KMS-11 (cell line): ENCODE measurements around the gene TSNAX.

Source experiments
- H2AFZ ChIP-seq: fragments of 200-600 bp; sonication (generic); 2 replicates; pipeline ENCODE4 v1.6.1; 2016; ENCODE audit warnings: antibody characterized with exemption, mixed run types, low read depth
- H3K27ac ChIP-seq: fragments of 200-600 bp; sonication (generic); 2 replicates; pipeline ENCODE4 v1.6.1; 2016; ENCODE audit warnings: mild to moderate bottlenecking, mixed run types
- H3K27me3 ChIP-seq: fragments of 200-600 bp; sonication (generic); 2 replicates; pipeline ENCODE4 v1.6.1; 2017; ENCODE audit warnings: mild to moderate bottlenecking, low read depth, mixed run types, moderate library complexity; ENCODE audit not compliant: insufficient read depth
- H3K36me3 ChIP-seq: fragments of 200-600 bp; sonication (generic); 2 replicates; pipeline ENCODE4 v1.6.1; 2017; ENCODE audit warnings: mild to moderate bottlenecking, mixed run types; ENCODE audit not compliant: insufficient read depth
- H3K4me1 ChIP-seq: fragments of 200-600 bp; sonication (generic); 2 replicates; pipeline ENCODE4 v1.6.1; 2016; ENCODE audit warnings: mild to moderate bottlenecking, low read depth, mixed run types; ENCODE audit not compliant: poor library complexity, severe bottlenecking
- H3K4me2 ChIP-seq: fragments of 200-600 bp; sonication (generic); 2 replicates; pipeline ENCODE4 v1.7.0; 2016; ENCODE audit warnings: mild to moderate bottlenecking, mixed run types
- H3K4me3 ChIP-seq: fragments of 200-600 bp; sonication (generic); IDR thresholded peaks from 2 replicates; pipeline ENCODE4 v1.6.1; 2017; ENCODE audit warnings: low read depth, low read length, mixed read lengths; ENCODE audit not compliant: insufficient read depth
- H3K79me2 ChIP-seq: fragments of 200-600 bp; sonication (generic); 2 replicates; pipeline ENCODE4 v1.6.1; 2016; ENCODE audit warnings: low read depth, mixed run types; ENCODE audit not compliant: insufficient read depth
- H3K9ac ChIP-seq: fragments of 200-600 bp; sonication (generic); 2 replicates; pipeline ENCODE4 v1.6.1; 2016; ENCODE audit warnings: mild to moderate bottlenecking, mixed run types
- H4K20me1 ChIP-seq: fragments of 200-600 bp; sonication (generic); 2 replicates; pipeline ENCODE4 v1.6.1; 2016; ENCODE audit warnings: mild to moderate bottlenecking, mixed run types; ENCODE audit not compliant: insufficient read depth
- CTCF ChIP-seq: fragments of 200-600 bp; sonication (generic); conservative IDR thresholded peaks from 2 replicates; pipeline ENCODE4 v1.6.1; 2017; ENCODE audit warnings: low read depth, mild to moderate bottlenecking, antibody characterized with exemption, low read length, moderate library complexity, mixed read lengths

Gene TSNAX

GRCh38 chr1:231575472-231575871 is 47.0 kb downstream of the TSNAX start:
- Histone ChIP-seq H4K20me1 (no peaks in the 10 kb centered on the region), H2AFZ (no peak overlapping the region), H3K27me3 (no peaks in the 10 kb centered on the region), H3K27ac (no peak overlapping the region), H3K4me3 (no peak overlapping the region), H3K9ac (no peak overlapping the region), H3K4me2 (no peak overlapping the region), H3K4me1 (no peaks in the 10 kb centered on the region), H3K79me2 (no peaks in the 10 kb centered on the region), H3K36me3 (no peaks in the 10 kb centered on the region)
- no peak for TF ChIP-seq CTCF

- Histone ChIP-seq H3K36me3 (no peaks in the 10 kb centered on the region), H3K9ac (no peak overlapping the region), H4K20me1 (no peaks in the 10 kb centered on the region), H3K27me3 (no peaks in the 10 kb centered on the region), H3K4me2 (no peak overlapping the region), H2AFZ (no peak overlapping the region), H3K4me3 (no peak overlapping the region), H3K27ac (no peak overlapping the region), H3K4me1 (no peaks in the 10 kb centered on the region), H3K79me2 (no peaks in the 10 kb centered on the region)
- TF ChIP-seq CTCF: no peak
These were observed 48.6 kb downstream of the TSNAX start for GRCh38 chr1:231576804-231577718.

- no peak overlapping the region for H3K9ac ChIP-seq
- TF ChIP-seq CTCF: no peak
- no peak overlapping the region for H2AFZ ChIP-seq
- no peak overlapping the region for H3K4me3 ChIP-seq
- H3K4me2 ChIP-seq: no peak overlapping the region
- no peaks in the 10 kb centered on the region for H4K20me1 ChIP-seq
- no peaks in the 10 kb centered on the region for H3K4me1 ChIP-seq
- no peaks in the 10 kb centered on the region for H3K36me3 ChIP-seq
- H3K27me3 ChIP-seq: no peaks in the 10 kb centered on the region
- no peak overlapping the region for H3K27ac ChIP-seq
- no peaks in the 10 kb centered on the region for H3K79me2 ChIP-seq
These were observed 52.4 kb downstream of the TSNAX start for GRCh38 chr1:231580874-231581273.

- Histone ChIP-seq H3K27ac (no peak overlapping the region), H4K20me1 (no peaks in the 10 kb centered on the region), H3K4me3 (no peak overlapping the region), H3K79me2 (no peaks in the 10 kb centered on the region), H3K36me3 (no peaks in the 10 kb centered on the region), H3K4me1 (no peaks in the 10 kb centered on the region), H3K27me3 (no peaks in the 10 kb centered on the region), H3K4me2 (no peak overlapping the region), H2AFZ (no peak overlapping the region), H3K9ac (no peak overlapping the region)
- TF ChIP-seq CTCF: no peak
These were observed 53.4 kb downstream of the TSNAX start for GRCh38 chr1:231581859-231582258.
